RWPE2 (cell line): ENCODE results near the gene PSMG3.

Experiments
- ATAC-seq: fragments of 200-7000 bp; cut with Tn5 transposase; 3 replicates; pipeline ENCODE4 v1.9.1; 2021; ENCODE audit warnings: low read depth
- DNase-seq: peaks from one replicate; pipeline ENCODE4 v3.0.0-alpha.2; 2020; ENCODE audit warnings: low spot score
- H3K27ac ChIP-seq: fragments of 450-650 bp; 2 replicates; pipeline ENCODE4 v1.5.1; 2017; ENCODE audit warnings: mild to moderate bottlenecking; ENCODE audit not compliant: poor library complexity, severe bottlenecking
- H3K27me3 ChIP-seq: fragments of 250-450 bp; sonication (Bioruptor Pico); 2 replicates; pipeline ENCODE4 v1.5.1; 2021; ENCODE audit warnings: mild to moderate bottlenecking, moderate library complexity; ENCODE audit not compliant: insufficient read depth, poor library complexity, severe bottlenecking
- H3K36me3 ChIP-seq: fragments of 250-450 bp; sonication (Bioruptor Pico); 2 replicates; pipeline ENCODE4 v1.5.1; 2020; ENCODE audit warnings: low read depth, mild to moderate bottlenecking, moderate library complexity
- H3K4me1 ChIP-seq: fragments of 250-450 bp; sonication (Bioruptor Pico); 2 replicates; pipeline ENCODE4 v1.5.1; 2021; ENCODE audit warnings: mild to moderate bottlenecking, moderate library complexity; ENCODE audit not compliant: insufficient read depth, poor library complexity, severe bottlenecking
- H3K4me3 ChIP-seq: fragments of 250-450 bp; sonication (Bioruptor Pico); 2 replicates; pipeline ENCODE4 v1.5.1; 2021; ENCODE audit warnings: mild to moderate bottlenecking, moderate library complexity; ENCODE audit not compliant: severe bottlenecking
- H3K9me3 ChIP-seq: fragments of 250-450 bp; sonication (Bioruptor Pico); 2 replicates; pipeline ENCODE4 v1.5.1; 2021; ENCODE audit warnings: mild to moderate bottlenecking, moderate library complexity; ENCODE audit not compliant: severe bottlenecking
- CTCF ChIP-seq: fragments of 450-650 bp; IDR thresholded peaks from one replicate; pipeline ENCODE4 v1.5.1; 2017; ENCODE audit warnings: mild to moderate bottlenecking, moderate library complexity; ENCODE audit not compliant: poor library complexity, severe bottlenecking

Gene PSMG3

GRCh38 chr7:1610678-1611302 lies 41.0 kb upstream of the PSMG3 start:
- H3K4me3 ChIP-seq: no peak overlapping the region
- no peaks in the 10 kb centered on the region for H3K4me1 ChIP-seq
- H3K36me3 ChIP-seq: no peaks in the 10 kb centered on the region
- H3K27me3 ChIP-seq: peaks cover 12% of the 10 kb centered on the region
- H3K27ac ChIP-seq: no peak overlapping the region
- DNase-seq: no peak
- ATAC-seq: no peak
- H3K9me3 ChIP-seq: no peaks in the 10 kb centered on the region
- no peak for TF ChIP-seq CTCF

- no peaks in the 10 kb centered on the region for H3K9me3 ChIP-seq
- H3K4me3 ChIP-seq: no peak overlapping the region
- peaks cover 17% of the 10 kb centered on the region for H3K27me3 ChIP-seq
- no peaks in the 10 kb centered on the region for H3K36me3 ChIP-seq
- no peak for ATAC-seq
- no peak overlapping the region for H3K27ac ChIP-seq
- no peaks in the 10 kb centered on the region for H3K4me1 ChIP-seq
- no peak for DNase-seq
- no peak for TF ChIP-seq CTCF
Measured at GRCh38 chr7:1610013-1610677, 40.3 kb upstream of the PSMG3 start.

GRCh38 chr7:1609023-1609422 lies 39.2 kb upstream of the PSMG3 start:
- no peak for TF ChIP-seq CTCF
- Histone ChIP-seq H3K4me1 (no peaks in the 10 kb centered on the region), H3K36me3 (no peaks in the 10 kb centered on the region), H3K27ac (no peak overlapping the region), H3K27me3 (peaks cover 22% of the 10 kb centered on the region), H3K9me3 (no peaks in the 10 kb centered on the region), H3K4me3 (no peak overlapping the region)
- no peak for DNase-seq
- no peak for ATAC-seq

GRCh38 chr7:1608318-1608717 lies 38.5 kb upstream of the PSMG3 start:
- no peak overlapping the region for H3K27ac ChIP-seq
- no peak for DNase-seq
- TF ChIP-seq CTCF: no peak
- ATAC-seq: no peak
- no peaks in the 10 kb centered on the region for H3K4me1 ChIP-seq
- no peaks in the 10 kb centered on the region for H3K36me3 ChIP-seq
- H3K9me3 ChIP-seq: no peaks in the 10 kb centered on the region
- H3K27me3 ChIP-seq: peaks cover 25% of the 10 kb centered on the region
- no peak overlapping the region for H3K4me3 ChIP-seq

GRCh38 chr7:1607696-1608095 lies 37.9 kb upstream of the PSMG3 start:
- DNase-seq: no peak
- no peak overlapping the region for H3K27ac ChIP-seq
- H3K4me3 ChIP-seq: no peak overlapping the region
- no peak for ATAC-seq
- H3K9me3 ChIP-seq: no peaks in the 10 kb centered on the region
- no peaks in the 10 kb centered on the region for H3K36me3 ChIP-seq
- no peaks in the 10 kb centered on the region for H3K4me1 ChIP-seq
- TF ChIP-seq CTCF: no peak
- H3K27me3 ChIP-seq: peaks cover 25% of the 10 kb centered on the region
